Prostate gland (tissue), 2 donors: ENCODE data around the gene NCOA1. TPM values are rescaled to one million over a fixed set of nuclear protein-coding genes. Genes with fewer than 3 reads are reported as not detected.

Experiments
- DNase-seq: peaks from one replicate; pipeline ENCODE4 v3.0.0-alpha.2; 2019; ENCODE audit warnings: low spot score
- H3K27ac ChIP-seq, 2 donors: fragments of 200-600 bp; sonication (generic); 2 replicates each; pipeline ENCODE4 v1.5.1; 2017 to 2019
- H3K27me3 ChIP-seq: fragments of 200-600 bp; sonication (generic); replicated peaks from 2 replicates; pipeline ENCODE4 v1.5.1; 2019; ENCODE audit not compliant: insufficient read depth
- H3K36me3 ChIP-seq, 2 donors: fragments of 200-600 bp; sonication (generic); 1 replicate in 1 of 2; 2 replicates in 1 of 2; pipeline versions ENCODE4 v1.5.1 to v1.8.1; 2017 to 2019
- H3K4me1 ChIP-seq: fragments of 200-600 bp; sonication (generic); replicated peaks from 2 replicates; pipeline ENCODE4 v1.5.1; 2019
- H3K4me3 ChIP-seq, 2 donors: fragments of 200-600 bp; sonication (generic); 2 replicates each; pipeline ENCODE4 v1.5.1; 2017 to 2019
- H3K9me3 ChIP-seq: fragments of 200-600 bp; sonication (generic); 2 replicates; pipeline ENCODE4 v1.5.1; 2017
- CTCF ChIP-seq, 4 experiments: fragments of 200-600 bp in 2 of 4; fragments of 450-650 bp in 2 of 4; sonication (generic) in 2 of 4; IDR thresholded peaks; 1 replicate in 3 of 4; 2 replicates in 1 of 4; pipeline ENCODE4 v1.5.1; 2016 to 2019; ENCODE audit warnings: antibody characterized with exemption in 4 of 4, mild to moderate bottlenecking in 2 of 4, moderate library complexity in 2 of 4
- POLR2A ChIP-seq: fragments of 450-650 bp; IDR thresholded peaks from one replicate; pipeline ENCODE4 v1.6.1; 2016; ENCODE audit warnings: antibody characterized with exemption, mild to moderate bottlenecking
- POLR2AphosphoS5 ChIP-seq: sonication (generic); formaldehyde crosslinking; IDR thresholded peaks from one replicate; pipeline ENCODE4 v1.6.1; 2017; ENCODE audit warnings: antibody characterized with exemption
- WGBS: methylation state at CpG from one replicate; pipeline ENCODE4 v1.1.5; 2018; 5-methylcytosine and 5-hydroxymethylcytosine counted together
- intact Hi-C: fragments of 100-400 bp; cut with DNase I; formaldehyde crosslinking; loops from one replicate; pipeline ENCODE4 v1.14.2; 2022
- total RNA-seq, 2 donors: library from RNA; depleted of rRNA; stranded (reverse); fragments of >200 nt; gene quantifications; one replicate each; pipeline ENCODE4 v1.1.0, GENCODE V29; 2016

Gene NCOA1
- total RNA-seq = 10 to 100 TPM; 24.9 to 72.4 TPM

GRCh38 chr2:24490690-24491541 lies at the start of gene NCOA1:
NCOA1 (plus strand) TSS chr2:24491254; CDS start chr2:24658678, 167,424 bp downstream.
- DNase-seq = peak; percentile 86
- Histone ChIP-seq H3K27me3 (no peaks in the 10 kb centered on the region), H3K27ac (peak within 1 kb of the TSS; percentile 78 to 81), H3K36me3 (no peaks in the 10 kb centered on the region), H3K4me3 (peak within 1 kb of the TSS; percentile 81 to 92), H3K4me1 (no peaks in the 10 kb centered on the region), H3K9me3 (no peaks in the 10 kb centered on the region)
- intact Hi-C loops = loop anchor here (10.0 kb wide), 2 partner anchors 66 to 304 kb away; partner anchors contain the start of genes CENPO and PTRHD1
- TF ChIP-seq POLR2A (peak; percentile 25), CTCF (IDR thresholded peaks at IDR 0.05) (peak in 1 of 4 experiments; percentile 18), POLR2AphosphoS5 (peak; percentile 63)
- WGBS = under 1% methylated on average over 86 of the region's 113 CpGs

GRCh38 chr2:24448797-24449196 lies 42.3 kb upstream of the NCOA1 start:
- WGBS = 91% methylated on average over 1 of the region's 1 CpG

GRCh38 chr2:24449344-24449743 lies 41.7 kb upstream of the NCOA1 start:
- Histone ChIP-seq H3K4me1 (no peaks in the 10 kb centered on the region), H3K4me3 (no peak overlapping the region), H3K27me3 (no peaks in the 10 kb centered on the region), H3K36me3 (no peaks in the 10 kb centered on the region), H3K27ac (no peak overlapping the region), H3K9me3 (no peaks in the 10 kb centered on the region)
- 85% methylated on average over 1 of the region's 1 CpG for WGBS
- DNase-seq = no peak
- no peak for TF ChIP-seq POLR2A
- TF ChIP-seq POLR2AphosphoS5 = no peak
- no peak for TF ChIP-seq CTCF (IDR thresholded peaks at IDR 0.05)
- intact Hi-C loops = no loop called here

More at GRCh38 chr2:24448797-24449196, 42.3 kb upstream of the NCOA1 start:
- intact Hi-C loops = no loop called here
- TF ChIP-seq CTCF (IDR thresholded peaks at IDR 0.05) (no peak), POLR2AphosphoS5 (no peak), POLR2A (no peak)
- no peak for DNase-seq
- H3K4me3 ChIP-seq = no peak overlapping the region
- no peak overlapping the region for H3K27ac ChIP-seq
- H3K36me3 ChIP-seq = no peaks in the 10 kb centered on the region
- no peaks in the 10 kb centered on the region for H3K27me3 ChIP-seq
- H3K4me1 ChIP-seq = no peaks in the 10 kb centered on the region
- H3K9me3 ChIP-seq = no peaks in the 10 kb centered on the region

GRCh38 chr2:24451805-24452501 lies 39.1 kb upstream of the NCOA1 start:
- intact Hi-C loops = no loop called here
- no peaks in the 10 kb centered on the region for H3K4me1 ChIP-seq
- no peak for DNase-seq
- no peaks in the 10 kb centered on the region for H3K27me3 ChIP-seq
- TF ChIP-seq POLR2AphosphoS5 (no peak), CTCF (IDR thresholded peaks at IDR 0.05) (no peak), POLR2A (no peak)
- no peaks in the 10 kb centered on the region for H3K36me3 ChIP-seq
- H3K9me3 ChIP-seq = no peaks in the 10 kb centered on the region
- no peak overlapping the region for H3K27ac ChIP-seq
- no peak overlapping the region for H3K4me3 ChIP-seq
- WGBS = 80% methylated on average over 7 of the region's 7 CpGs
